AG09319 (cell line): ENCODE data around the gene CTDP1.
A peak's percentile ranks its signal among the peaks of the same experiment; 100 is the strongest.

Experiments
- DNase-seq: peaks from one replicate; pipeline ENCODE4 v3.0.0-alpha.2; 2010; ENCODE audit warnings: low read depth; ENCODE audit errors: extremely low read depth
- TF ChIP-seq, protein P1 (sequence below): IDR thresholded peaks from 2 replicates; pipeline ENCODE4 v1.5.1; 2011; ENCODE audit warnings: low read depth, mild to moderate bottlenecking, inconsistent platforms, low read length, moderate library complexity

CTDP1 gene

GRCh38 chr18:79640875-79641274 lies 38.7 kb upstream of the CTDP1 start:
- DNase-seq: no peak
- TF ChIP-seq, protein P1, sequence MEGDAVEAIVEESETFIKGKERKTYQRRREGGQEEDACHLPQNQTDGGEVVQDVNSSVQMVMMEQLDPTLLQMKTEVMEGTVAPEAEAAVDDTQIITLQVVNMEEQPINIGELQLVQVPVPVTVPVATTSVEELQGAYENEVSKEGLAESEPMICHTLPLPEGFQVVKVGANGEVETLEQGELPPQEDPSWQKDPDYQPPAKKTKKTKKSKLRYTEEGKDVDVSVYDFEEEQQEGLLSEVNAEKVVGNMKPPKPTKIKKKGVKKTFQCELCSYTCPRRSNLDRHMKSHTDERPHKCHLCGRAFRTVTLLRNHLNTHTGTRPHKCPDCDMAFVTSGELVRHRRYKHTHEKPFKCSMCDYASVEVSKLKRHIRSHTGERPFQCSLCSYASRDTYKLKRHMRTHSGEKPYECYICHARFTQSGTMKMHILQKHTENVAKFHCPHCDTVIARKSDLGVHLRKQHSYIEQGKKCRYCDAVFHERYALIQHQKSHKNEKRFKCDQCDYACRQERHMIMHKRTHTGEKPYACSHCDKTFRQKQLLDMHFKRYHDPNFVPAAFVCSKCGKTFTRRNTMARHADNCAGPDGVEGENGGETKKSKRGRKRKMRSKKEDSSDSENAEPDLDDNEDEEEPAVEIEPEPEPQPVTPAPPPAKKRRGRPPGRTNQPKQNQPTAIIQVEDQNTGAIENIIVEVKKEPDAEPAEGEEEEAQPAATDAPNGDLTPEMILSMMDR: no peak

DNA sequence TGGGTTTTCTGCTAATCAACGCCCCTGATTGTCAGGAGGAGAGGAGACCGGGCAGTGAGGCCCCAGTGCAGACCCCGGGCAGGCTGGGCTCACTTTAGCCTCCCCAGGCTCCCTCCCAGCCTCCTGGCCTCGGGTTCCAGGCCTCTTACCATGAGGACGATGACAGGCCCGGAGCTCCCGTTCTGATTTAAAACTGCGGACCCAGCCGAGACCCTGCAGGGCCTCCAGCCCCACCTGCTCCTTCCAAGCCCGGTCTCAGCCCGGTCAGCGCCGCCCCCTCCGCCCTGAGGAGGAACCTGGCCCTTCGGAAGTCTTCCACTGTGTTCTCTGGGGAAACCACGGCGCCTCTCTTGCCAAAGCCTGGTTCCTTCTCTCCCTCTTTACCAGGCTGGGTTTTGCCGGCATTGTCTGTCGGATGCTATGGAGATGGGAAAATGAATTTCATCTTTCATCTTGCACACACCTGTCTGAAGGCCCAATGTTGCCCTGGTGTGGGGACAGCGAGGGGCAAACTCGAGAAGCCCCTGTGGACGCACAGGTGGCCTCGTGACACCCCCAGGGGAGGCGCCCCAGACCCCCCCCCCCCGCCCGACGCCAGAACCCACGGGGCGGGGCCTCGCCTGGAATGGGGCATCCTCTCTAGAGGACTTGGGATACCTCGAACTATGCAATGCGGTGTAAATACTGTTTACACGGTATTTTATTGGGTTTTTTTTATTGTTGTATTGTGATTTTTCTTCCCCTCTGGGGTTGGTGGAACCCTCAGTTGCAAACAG lies 37.7 kb upstream of the CTDP1 start:
- TF ChIP-seq, protein P1: no peak
- DNase-seq: no peak

- TF ChIP-seq, protein P1: no peak
- DNase-seq: no peak
Observed at GRCh38 chr18:79642626-79643025, 37.0 kb upstream of the CTDP1 start.

GRCh38 chr18:79643054-79643984 lies 36.3 kb upstream of the CTDP1 start:
- DNase-seq: no peak
- TF ChIP-seq, protein P1: no peak

GRCh38 chr18:79644006-79644665 lies 35.5 kb upstream of the CTDP1 start:
- DNase-seq: no peak
- TF ChIP-seq, protein P1: peak; percentile 93

DNA sequence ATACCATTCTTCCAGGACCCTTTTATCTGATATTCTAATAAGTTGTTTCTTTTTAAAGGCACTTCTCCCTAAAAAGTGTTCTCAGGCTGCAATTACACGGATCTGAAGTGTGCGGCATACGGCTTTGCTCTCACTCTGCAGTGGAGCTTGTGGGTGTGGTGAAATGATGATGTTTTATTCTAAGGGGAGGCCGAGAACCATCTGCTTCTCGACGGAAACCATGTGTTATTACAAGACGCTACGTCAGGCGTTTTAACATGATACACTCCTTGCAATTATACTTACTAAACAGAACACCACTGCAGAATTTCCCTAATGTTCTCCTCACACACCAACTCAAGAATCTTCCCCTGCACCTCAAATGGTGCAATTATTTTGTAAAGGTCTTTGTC lies 34.9 kb upstream of the CTDP1 start:
- TF ChIP-seq, protein P1: no peak
- no peak for DNase-seq
